HG03280 (cell line): Measurements from ENCODE around the gene OR7C2.
"Not testable (repeated sequence)": the region's sequence is repeated elsewhere in the genome, so short reads cannot be mapped to it uniquely, and the experiment has no call there.

Source experiments
- ATAC-seq: cut with Tn5 transposase; IDR thresholded peaks from one replicate; pipeline ENCODE4 v1.9.1; 2021; ENCODE audit warnings: mild to moderate bottlenecking, moderate library complexity; ENCODE audit not compliant: unreplicated experiment

OR7C2 gene

DNA sequence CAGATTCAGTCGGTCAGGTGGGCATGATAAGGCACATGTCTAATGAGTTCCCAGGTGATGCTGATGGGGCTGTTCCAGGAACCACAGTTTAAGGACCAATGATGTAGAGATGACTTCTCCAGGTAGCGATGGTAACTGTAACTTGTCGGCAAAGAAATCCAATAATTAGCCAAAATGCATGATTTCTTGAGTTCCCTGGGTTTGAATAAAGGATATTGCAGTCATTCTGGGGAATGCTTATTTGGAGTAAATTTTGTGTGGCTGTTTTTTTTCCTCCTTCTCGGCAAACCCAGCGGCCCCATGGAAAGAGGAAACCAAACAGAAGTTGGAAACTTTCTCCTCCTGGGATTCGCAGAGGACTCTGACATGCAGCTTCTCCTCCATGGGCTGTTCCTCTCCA lies at the start of gene OR7C2:
OR7C2 (plus strand) TSS at position 301 of the 400 bp plus-strand sequence; CDS start at position 301, 0 bp downstream.
- no peak for ATAC-seq

DNA sequence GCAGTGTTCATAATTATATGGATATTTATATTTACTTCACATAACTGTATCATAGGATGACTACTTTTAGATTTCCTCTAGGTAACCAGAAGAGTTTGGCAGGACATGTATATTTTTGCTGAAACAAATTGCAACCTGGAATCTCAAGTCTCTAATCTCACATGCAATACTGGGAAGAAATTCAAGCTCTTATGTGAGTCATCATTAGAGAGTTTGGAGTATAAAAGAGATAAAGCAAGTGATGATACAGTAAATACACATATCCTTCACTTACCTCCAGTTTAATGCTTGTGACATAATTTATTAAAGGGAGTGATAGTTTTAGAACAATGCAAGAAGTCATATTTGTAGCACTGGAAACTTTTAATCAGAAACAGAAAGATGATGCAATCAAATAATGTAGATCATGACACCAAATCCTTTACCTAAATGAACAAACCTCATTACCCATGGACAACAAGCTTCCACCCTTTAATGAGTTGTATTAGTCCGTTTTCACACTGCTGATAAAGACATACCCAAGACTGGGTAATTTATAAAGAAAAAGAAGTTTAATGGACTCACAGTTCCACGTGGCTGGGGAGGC lies 39.5 kb upstream of the OR7C2 start:
- ATAC-seq = no peak

DNA sequence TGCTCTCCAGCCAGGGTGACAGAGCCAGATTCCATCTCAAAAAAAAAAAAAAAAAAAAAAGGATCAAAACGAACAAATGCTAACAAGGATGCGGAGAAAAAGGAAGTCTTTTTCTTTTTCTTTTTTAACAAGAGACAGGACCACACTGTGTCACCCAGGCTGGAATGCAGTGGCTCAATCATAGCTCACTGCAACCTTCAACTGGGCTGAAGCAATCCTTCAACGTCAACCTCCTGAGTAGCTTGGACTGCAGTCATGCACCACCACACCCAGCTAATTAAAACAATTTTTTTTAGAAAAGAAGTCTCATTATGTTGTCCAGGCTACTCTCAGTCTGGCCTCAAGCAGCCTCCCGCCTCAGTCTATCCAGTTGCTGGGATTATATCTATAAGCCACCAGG lies 34.6 kb upstream of the OR7C2 start:
- ATAC-seq = no peak

DNA sequence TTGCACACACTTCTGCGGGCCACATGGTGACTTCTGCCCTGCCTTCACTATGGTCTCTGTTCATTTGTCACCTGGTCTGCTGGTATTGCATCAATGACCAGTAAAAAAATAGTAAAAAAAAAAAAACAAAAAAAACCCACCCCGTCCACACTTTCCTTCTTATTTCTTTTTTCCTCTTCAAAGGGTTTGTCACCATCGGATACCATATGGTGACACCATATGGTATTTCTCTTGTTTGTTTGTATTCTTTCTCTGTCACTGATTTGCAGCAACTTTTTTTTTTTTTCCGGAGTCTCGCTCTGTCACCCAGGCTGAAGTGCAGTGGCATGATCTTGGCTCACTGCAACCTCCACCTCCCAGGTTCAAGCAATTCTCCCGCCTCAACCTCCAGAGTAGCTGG lies 26.2 kb upstream of the OR7C2 start:
- no peak for ATAC-seq

DNA sequence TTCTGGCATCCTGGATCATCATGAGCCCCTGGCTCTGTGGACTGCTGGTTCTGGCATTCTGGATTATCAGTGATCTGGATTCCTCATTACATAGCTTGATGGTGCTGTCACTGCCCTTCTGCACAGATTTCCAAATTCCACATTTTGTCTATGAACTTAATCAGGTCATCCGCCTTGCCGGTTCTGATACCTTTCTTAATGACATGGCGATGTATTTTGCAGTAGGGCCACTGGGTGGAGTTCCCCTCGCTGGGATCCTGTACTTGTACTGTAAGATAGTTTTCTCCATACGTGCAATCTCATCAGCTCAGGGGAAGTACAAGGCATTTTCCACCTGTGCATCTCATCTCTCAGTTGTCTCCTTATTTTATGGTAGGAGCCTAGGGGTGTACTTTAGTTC lies 24.4 kb upstream of the OR7C2 start:
- ATAC-seq = no peak

DNA sequence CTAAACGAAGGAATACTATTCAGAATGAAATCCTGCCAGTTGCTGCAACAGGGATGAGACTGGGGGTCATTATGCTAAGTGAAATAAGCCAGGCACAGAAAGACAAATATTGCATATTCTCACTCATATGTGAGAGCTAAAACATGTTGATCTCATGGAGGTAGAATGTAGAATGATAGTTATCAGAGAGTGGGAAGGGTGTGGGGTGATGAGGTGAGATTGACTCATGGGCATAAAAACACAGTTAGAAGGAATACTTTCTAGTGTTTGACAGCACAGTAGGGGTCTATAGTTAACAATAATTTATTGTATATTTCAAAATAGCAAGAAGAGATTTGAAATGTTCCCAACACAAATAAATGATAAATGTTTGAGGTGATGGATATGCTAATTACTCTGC lies 7.8 kb upstream of the OR7C2 start:
- ATAC-seq = no peak

DNA sequence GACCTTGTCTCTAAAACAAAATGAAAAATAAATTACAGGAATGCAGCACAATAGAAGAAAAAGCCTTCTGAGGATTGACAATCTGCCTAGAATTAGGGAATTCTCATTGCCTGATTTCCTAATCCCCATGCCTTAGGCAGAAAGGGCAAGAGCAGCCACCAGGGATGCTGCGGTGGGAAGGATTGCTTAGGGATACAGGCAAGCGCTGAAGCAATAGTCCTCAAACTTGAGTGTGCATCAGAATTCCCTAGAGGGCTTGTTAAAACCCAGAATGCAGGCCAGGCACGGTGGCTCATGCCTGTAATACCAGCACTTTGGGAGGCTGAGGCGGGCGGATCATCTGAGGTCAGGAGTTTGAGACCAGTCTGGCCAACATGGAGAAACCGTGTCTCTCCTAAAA lies 1.0 kb upstream of the OR7C2 start:
- no peak for ATAC-seq

DNA sequence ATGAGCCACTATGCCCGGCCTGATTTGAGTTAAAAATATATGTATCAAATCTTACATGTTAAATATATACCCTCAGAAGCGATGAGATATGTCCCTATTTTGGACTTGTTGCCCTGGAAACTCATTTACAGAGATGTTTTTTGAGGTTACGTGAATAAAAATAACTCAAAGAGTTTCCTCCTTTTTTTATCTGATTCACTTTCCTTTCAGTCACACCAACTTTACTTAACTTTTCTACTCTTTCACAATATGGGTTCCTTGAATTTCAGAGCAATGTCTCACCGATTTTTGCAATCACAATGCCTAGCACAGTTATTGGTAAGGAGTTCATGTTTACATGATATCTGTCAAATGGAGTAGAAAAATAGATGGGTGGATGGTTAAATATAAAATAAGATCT lies 2.3 kb downstream of the OR7C2 start:
- ATAC-seq = no peak

DNA sequence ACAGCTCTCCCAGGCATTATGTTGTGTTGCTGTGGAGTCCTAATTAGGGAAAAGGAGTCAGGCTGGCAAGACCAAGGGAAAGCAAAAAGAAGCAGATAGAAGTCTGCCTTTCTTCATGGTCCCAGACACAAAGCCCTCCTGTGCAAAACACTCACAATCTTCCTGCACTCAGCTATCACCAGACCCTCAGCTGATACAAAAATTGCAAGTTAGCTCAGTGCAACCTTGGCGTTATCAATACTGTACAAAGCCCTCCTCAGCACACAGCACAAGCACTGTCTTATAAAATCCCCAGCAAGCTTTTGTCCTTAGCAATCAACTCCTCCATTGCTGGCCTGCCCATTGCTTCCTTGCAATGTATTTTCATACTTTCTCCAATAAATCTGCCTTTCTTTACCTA lies 3.2 kb downstream of the OR7C2 start:
- no peak for ATAC-seq

DNA sequence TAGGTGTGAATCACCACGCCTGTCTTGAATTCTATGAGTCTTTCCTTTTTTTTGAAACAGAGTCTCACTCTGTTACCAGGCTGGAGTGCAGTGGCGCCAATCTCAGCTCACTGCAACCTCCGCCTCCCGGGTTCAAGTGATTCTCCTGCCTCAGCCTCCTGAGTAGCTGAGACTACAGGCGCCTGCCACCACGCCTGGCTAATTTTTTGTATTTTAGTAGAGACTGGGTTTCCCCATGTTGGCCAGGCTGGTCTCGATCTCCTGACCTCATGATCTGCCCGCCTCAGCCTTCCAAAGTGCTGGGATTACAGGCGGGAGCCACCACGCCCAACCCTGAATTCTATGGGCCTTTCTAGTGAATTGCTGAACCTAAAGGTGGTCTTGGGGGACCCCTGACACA lies 8.1 kb downstream of the OR7C2 start:
- ATAC-seq = not testable (repeated sequence)

DNA sequence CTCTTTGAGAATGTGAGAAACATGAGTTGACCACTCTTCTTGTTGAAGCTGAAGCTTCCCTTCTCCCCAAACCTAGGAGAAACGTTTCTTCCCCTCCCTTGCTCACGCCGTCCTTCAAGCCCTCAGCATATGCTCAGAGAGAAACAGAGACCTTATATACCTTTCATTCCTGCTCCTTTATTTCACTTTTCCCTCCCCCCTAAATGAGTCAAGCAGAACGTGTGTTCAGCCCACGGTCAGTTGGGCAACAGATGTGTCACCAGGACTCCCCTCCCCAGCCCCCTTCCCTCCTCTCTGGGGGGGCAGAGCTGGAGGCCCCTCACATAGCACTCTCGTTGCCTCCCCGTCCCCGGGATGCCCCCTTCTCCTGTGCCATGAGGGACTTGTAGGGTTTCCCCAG lies 8.6 kb downstream of the OR7C2 start:
- no peak for ATAC-seq

DNA sequence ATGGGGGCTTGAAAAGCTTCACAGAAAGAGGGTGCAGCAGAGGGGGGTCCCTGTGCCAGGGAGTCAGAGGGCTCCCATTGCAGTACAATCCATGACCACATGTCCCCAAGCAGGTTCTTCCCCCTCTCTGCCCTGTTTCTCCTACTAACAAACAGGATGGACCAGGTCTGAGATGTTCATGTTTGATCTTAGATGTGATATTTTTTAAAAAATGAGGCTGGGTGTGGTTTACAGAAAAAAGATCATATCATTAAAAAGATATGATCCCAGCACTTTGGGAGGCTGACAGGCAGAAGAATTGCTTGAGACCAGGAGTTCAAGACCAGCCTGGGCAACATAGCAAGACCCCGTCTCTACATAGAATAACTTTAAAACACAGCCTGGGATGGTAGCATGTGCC lies 9.1 kb downstream of the OR7C2 start:
- no peak for ATAC-seq

DNA sequence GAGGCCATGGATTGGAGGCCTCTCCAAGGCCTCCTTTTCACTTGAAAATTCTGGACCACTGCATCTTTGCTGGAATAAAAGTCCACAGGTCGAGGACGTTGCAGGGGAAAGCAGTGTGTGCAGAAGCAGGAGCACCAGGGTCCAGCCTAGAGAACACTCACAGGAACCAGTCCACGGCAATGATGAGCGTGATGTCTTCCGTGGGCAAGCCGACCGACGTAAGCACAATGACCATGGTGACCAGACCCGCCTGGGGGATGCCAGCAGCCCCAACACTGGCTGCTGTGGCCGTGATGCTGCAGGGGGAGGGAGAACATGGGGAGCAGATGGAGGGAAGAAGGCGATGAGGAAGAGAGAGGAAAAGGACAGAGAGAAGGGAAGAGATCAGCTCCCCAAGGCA lies 11.5 kb downstream of the OR7C2 start:
- no peak for ATAC-seq

DNA sequence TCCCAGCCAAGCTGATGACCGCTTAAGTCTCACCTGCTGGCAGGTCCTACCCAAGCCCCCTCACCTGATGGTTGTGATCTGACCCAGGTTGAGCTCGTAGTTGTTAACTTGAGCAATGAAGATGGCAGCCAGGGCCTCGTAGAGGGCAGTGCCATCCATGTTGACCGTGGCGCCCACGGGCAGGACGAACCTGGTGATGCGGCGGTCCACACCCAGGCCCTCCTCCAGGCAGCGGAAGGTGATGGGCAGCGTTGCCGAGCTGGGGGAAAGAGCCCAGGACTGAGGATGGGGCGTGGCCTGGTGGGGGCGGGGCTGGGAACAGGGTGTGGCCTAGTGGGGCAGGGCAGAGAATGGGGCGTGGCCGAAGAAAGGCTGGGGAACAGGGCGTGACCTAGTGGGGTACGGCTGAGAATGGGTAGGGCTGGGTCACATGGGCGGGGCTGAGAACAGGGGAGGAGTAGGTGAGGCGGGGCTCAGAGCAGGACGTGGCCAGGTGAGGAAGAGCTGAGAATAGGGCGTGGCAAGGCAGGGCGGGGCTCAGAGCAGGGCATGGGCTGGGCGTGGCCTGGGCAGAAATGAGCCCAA lies 12.9 kb downstream of the OR7C2 start:
- no peak for ATAC-seq

DNA sequence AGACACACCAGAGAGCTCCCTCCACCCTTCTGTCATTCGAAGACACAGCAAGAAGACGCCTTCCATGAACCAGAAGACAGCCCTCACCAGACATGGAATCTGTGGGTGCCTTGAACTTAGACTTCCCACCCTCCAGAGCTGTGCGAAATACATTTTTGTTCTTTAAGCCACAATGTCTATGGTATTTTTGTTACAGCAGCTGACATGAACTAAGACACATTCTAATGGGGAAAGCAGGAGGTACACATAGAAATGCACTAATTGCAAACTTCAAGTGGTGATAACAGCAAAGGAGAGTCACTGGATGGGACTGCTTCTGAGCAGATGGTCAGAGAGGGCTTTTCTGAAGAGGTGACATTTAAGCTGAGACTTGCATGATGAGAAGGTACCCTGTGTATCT lies 16.2 kb downstream of the OR7C2 start:
- no peak for ATAC-seq

DNA sequence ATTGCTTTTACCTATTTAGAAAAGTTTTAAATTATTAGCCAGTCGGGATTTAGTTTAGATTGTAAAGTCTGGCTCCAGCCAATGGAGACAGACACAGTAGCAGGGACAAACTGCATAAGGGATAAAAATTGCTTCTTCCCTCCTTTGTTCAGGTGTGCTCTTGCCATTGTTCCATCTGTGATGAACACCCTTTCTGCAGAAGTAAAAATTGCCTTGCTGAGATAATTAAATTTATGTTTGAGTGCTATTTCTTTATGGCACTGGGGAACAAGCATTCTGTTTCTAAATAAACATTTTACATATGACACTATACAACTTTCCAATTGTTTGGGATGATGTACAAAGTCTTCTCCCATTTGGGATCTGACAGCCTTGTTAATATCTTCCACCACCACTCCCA lies 18.0 kb downstream of the OR7C2 start:
- ATAC-seq = no peak

DNA sequence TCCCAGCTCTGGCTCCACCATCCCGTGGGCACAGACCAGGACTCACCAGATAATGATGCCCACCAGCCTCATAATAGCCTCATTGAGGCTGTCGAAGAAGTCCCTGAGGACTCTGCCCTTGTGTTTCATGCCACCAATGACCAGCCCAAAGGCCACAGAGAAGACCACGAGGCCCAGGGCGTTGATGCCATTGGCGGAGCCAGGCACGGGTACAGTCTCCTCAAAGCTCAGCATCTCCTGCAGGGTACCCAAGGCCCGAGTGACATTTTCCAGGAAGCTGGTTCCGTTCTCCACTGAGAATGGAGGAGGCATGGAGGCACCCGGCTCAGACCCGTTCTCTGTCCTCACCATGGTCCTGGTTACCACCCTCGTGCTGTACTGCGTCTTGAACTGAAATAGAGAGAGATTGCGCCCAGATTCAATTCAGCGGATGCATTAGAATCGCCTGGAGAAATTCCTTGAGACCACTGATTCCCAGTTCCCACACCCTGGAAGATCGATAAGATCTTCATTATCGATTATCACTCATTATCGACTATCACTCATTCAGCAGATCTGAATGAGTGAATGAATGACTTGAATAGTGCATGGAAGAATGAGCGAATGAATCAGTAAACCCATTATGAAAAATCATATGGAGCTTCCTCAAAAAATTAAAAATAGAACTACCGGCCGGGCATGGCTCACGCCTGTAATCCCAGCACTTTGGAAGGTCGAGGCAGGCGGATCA lies 20.8 kb downstream of the OR7C2 start:
- no peak for ATAC-seq

DNA sequence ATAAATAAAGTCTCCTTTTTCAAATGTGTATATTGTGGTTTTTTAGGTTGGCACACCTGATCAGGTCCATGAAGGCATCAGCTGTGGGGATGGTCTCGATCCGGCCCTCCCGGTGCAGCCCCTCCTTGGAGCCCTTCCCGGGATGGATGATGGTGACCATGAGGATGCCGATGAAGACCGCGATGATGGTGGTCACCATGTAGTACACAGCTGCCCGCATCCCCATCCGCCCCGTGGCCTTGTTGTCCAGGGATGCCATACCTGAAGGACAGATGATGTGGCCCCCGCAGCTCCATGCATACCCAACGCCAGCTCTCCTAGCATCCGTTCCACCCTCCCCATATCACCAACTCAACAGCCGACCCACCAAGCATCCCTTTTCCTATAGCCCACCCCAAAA lies 27.0 kb downstream of the OR7C2 start:
- ATAC-seq = no peak

DNA sequence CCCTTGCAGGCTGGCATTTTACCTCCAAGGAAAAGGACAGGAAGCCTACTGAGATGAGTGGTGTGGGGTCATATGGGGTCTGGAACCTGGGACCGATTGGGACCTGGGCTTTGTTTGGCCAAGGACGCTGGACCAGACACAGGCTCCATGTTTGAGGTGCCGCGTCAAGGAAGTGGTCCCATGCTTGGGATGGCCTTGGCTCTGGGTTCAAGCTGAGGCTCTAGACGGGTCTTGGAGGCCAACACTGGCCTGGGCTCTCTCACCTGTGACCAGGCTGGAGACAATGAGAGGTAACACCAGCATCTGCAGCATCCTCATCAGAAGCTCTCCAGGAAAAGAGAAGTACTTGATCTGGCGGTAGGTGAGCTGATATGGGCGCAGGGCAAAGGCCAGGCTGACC lies 30.2 kb downstream of the OR7C2 start:
- no peak for ATAC-seq

DNA sequence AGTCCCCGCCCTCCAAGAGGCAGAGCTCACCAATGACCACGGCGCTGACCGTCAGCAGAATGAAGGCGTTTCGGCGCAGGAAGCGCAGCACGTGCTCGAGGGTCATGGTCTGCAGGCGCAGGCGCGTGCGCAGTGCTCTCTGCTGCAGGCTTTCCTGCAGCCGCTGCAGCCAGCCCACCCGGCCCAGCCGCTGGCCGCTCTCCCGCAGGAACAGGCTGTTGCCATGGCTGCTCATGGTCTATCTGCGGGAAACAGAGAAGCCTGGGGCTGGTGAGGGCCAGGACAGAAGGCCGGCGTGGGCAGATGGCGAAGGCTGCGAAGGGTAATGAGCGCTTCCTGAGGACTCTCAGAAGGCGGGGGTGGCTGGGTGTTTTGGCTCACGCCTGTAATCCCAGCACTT lies 31.4 kb downstream of the OR7C2 start:
- no peak for ATAC-seq

DNA sequence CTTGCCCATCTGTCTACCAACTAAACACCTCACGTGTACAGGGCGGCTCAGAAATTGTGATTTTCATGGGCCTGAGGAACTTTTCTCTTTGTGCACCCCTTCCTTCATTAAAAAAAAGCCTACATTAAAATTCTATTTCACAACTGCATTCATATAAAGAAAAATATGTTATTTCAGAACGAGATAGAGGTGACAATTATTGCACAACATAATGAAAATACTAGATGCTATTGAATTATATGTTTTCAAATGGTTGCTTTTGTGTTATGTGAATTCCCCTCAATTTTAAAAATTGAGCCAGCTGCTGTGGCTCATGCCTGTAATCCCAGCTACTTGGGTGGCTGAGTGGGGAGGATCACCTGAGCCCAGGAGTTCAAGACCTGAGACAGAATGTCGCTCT lies 33.2 kb downstream of the OR7C2 start:
- no peak for ATAC-seq

DNA sequence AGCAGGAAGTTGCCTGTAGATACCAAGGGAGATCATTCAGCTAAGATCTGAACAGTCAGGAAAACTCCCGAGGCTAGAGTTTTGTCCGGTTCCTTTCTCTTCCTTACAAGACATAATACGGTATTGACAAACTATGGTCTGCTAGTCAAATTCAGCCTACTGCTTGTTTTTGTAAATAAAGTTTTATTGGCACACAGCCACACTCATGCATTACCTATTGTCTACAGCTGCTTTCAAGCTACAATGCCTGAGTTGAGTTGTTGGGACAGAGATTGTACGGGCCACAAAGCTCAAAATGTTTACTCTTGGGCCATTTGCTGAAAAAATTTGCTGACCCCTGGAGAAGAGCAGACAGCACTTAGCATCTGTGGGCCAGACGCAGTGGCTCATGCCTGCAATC lies 35.8 kb downstream of the OR7C2 start:
- no peak for ATAC-seq
